HEK293 (cell line): ENCODE data around the gene PCBP1.
"Not testable (repeated sequence)": the region's sequence is repeated elsewhere in the genome, so short reads cannot be mapped to it uniquely, and the experiment has no call there.

Source experiments
- CTCF ChIA-PET: fragments of 350-600 bp; formaldehyde crosslinking; extraction: SDS; loops from one replicate; lab custom pipeline; 2021; ENCODE audit warnings: antibody characterized with exemption; lab: Yijun Ruan, JAX
- POLR2A ChIA-PET: fragments of 300-600 bp; formaldehyde crosslinking; extraction: SDS; loops from one replicate; lab custom pipeline; 2020; ENCODE audit warnings: antibody characterized with exemption, inconsistent platforms; lab: Yijun Ruan, JAX
- H3K27ac ChIP-seq: fragments of 200-500 bp; sonication (Bioruptor generic); 2 replicates; pipeline ENCODE4 v1.5.1; 2014; ENCODE audit warnings: low read depth, low read length, control low read depth, inconsistent platforms; ENCODE audit errors: extremely low read depth
- H3K36me3 ChIP-seq, 2 experiments: fragments of 200-500 bp in 1 of 2; sonication (Bioruptor generic) in 1 of 2; 1 replicate in 1 of 2; 2 replicates in 1 of 2; pipeline ENCODE4 v1.5.1; 2014 to 2017; ENCODE audit warnings: inconsistent platforms in 2 of 2, low read length in 2 of 2; ENCODE audit not compliant: control insufficient read depth in 2 of 2, insufficient read depth in 1 of 2
- H3K4me1 ChIP-seq: fragments of 200-500 bp; sonication (Bioruptor generic); 2 replicates; pipeline ENCODE4 v1.5.1; 2014; ENCODE audit warnings: mild to moderate bottlenecking, low read length, inconsistent platforms; ENCODE audit not compliant: control insufficient read depth, insufficient read depth
- H3K4me3 ChIP-seq: 2 replicates; pipeline ENCODE4 v1.5.1; 2011; ENCODE audit warnings: low read depth, mild to moderate bottlenecking, control low read depth, low read length, moderate library complexity
- H3K9me3 ChIP-seq: fragments of 200-500 bp; sonication (Bioruptor generic); 2 replicates; pipeline ENCODE4 v1.5.1; 2014; ENCODE audit warnings: low read depth, low read length, inconsistent platforms; ENCODE audit not compliant: control insufficient read depth, insufficient read depth
- ZNF133 ChIP-seq: fragments of 450-650 bp; formaldehyde crosslinking; IDR thresholded peaks from 2 replicates; pipeline ENCODE4 v1.5.1; 2016; ENCODE audit warnings: missing biosample characterization, missing genetic modification characterization
- ZNF610 ChIP-seq: fragments of 450-650 bp; formaldehyde crosslinking; IDR thresholded peaks from 2 replicates; pipeline ENCODE4 v1.5.1; 2016; ENCODE audit warnings: missing biosample characterization, missing genetic modification characterization, borderline replicate concordance

Gene PCBP1

DNA sequence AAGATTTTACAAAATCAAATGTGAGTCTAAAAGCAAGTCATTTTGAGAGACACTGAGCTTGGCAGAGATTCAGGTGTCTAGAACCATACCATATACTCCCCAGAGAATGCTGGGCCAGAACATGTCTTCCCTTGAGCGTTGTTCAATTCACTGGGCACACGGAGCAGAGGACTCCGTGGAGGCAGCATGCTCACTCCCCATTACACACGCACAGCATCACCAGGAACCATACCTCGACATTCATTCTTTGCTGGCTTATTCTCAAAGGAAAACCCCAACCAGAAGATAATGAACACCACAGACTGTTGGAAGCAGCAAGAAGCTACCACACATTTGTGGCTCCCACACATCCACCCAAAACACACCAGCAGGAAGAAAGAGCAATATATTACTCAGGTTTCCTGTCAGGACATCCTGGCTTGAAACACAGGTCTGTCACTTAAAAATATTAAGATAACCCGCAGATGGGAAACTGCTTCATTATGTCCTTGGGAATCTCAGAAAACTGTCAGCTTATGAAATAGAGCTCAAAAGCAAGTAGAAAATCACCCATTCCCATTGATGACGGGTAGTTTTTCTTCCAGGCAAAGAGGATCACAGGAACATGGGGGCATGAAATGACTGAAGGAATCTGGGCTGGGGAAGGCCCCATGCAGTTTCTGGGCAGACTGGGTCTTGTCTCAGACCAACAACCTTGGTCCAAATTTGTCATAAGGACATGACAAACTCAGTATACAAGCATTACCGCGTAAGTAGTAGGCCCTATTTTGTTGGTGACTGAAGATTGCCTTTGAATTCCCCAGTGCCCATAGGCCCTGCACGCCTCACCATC is 46.4 kb downstream of the PCBP1 start (continued):
- TF ChIP-seq ZNF133 (no peak), ZNF610 (tag by site-specific recombination) (no peak)

GRCh38 chr2:70134323-70134983 is 47.2 kb downstream of the PCBP1 start:
- POLR2A ChIA-PET, result interaction anchor here (0.5 kb wide), 1 partner anchor 9 kb away, joined by 5 read pairs; no protein-coding TSS in a partner anchor
- H3K4me3 ChIP-seq, H3K9me3 ChIP-seq, H3K36me3 ChIP-seq: not testable (repeated sequence)
- Histone ChIP-seq H3K27ac (peak overlapping the region; percentile 92; the same call in 1 of the 2 replicates), H3K4me1 (peaks cover 23% of the 10 kb centered on the region)
- CTCF ChIA-PET, result interaction anchor here (1.5 kb wide), 1 partner anchor 222 kb away, joined by 3 read pairs; no protein-coding TSS in a partner anchor
